Suprapubic skin (tissue), 4 donors: ENCODE data around the gene ZNF25. TPM values are rescaled to one million over a fixed set of nuclear protein-coding genes. Genes with fewer than 3 reads are reported as not detected.
"Not testable (repeated sequence)": the region's sequence is repeated elsewhere in the genome, so short reads cannot be mapped to it uniquely, and the experiment has no call there.

Experiments used
- DNase-seq, 2 donors: peaks; one replicate each; pipeline ENCODE4 v3.0.0-alpha.2; 2019; ENCODE audit warnings: low spot score in 2 of 2
- H3K27ac ChIP-seq: fragments of 200-600 bp; sonication (generic); one replicate; pipeline ENCODE4 v1.5.1; 2019
- H3K27me3 ChIP-seq: fragments of 200-600 bp; sonication (generic); one replicate; pipeline ENCODE4 v1.5.1; 2019
- H3K36me3 ChIP-seq: fragments of 200-600 bp; sonication (generic); one replicate; pipeline ENCODE4 v1.5.1; 2019
- H3K4me1 ChIP-seq: fragments of 200-600 bp; sonication (generic); one replicate; pipeline ENCODE4 v1.5.1; 2019
- H3K4me3 ChIP-seq: fragments of 200-600 bp; sonication (generic); one replicate; pipeline ENCODE4 v1.5.1; 2019; ENCODE audit warnings: mild to moderate bottlenecking
- H3K9me3 ChIP-seq: fragments of 200-600 bp; sonication (generic); one replicate; pipeline ENCODE4 v1.5.1; 2019
- EP300 ChIP-seq: sonication (generic); formaldehyde crosslinking; IDR thresholded peaks from one replicate; pipeline ENCODE4 v1.6.1; 2017; ENCODE audit warnings: antibody characterized with exemption
- POLR2A ChIP-seq, 2 donors: fragments of 450-650 bp; IDR thresholded peaks; one replicate each; pipeline ENCODE4 v1.6.1; 2017; ENCODE audit warnings: antibody characterized with exemption in 2 of 2, mild to moderate bottlenecking in 2 of 2, moderate library complexity in 2 of 2
- POLR2AphosphoS5 ChIP-seq, 3 donors: sonication (generic); formaldehyde crosslinking; IDR thresholded peaks; one replicate each; pipeline ENCODE4 v1.6.1; 2017; ENCODE audit warnings: antibody characterized with exemption in 3 of 3
- WGBS: methylation state at CpG from one replicate; pipeline ENCODE4 v1.1.5; 2018; 5-methylcytosine and 5-hydroxymethylcytosine counted together
- total RNA-seq, 4 donors: library from RNA; depleted of rRNA; stranded (reverse); fragments of >200 nt; gene quantifications; one replicate each; pipeline ENCODE4 v1.1.0, GENCODE V29; 2016
- TF ChIP-seq, protein P1 (sequence below), 2 donors: fragments of 200-600 bp in 1 of 2; fragments of 450-650 bp in 1 of 2; sonication (generic) in 1 of 2; IDR thresholded peaks; one replicate each; pipeline ENCODE4 v1.5.1; 2016 to 2019; ENCODE audit warnings: antibody characterized with exemption in 2 of 2, mild to moderate bottlenecking in 1 of 2, moderate library complexity in 1 of 2

ZNF25 gene
- 10 to 100 TPM in 1 of 4 donors, 1 to 10 TPM in 3; 5.3 to 14.0 (median 7.2) TPM for total RNA-seq

GRCh38 chr10:37976091-37976879 is at the start of gene ZNF25:
Gene ZNF25, minus strand, starts transcription at chr10:37976647. Its CDS starts 4,925 bp downstream, at chr10:37971722.
- Histone ChIP-seq H3K4me3 (peak within 1 kb of the TSS; percentile 100), H3K4me1 (peaks cover 13% of the 10 kb centered on the region), H3K36me3 (no peaks in the 10 kb centered on the region), H3K27me3 (no peaks in the 10 kb centered on the region), H3K9me3 (no peaks in the 10 kb centered on the region), H3K27ac (peak within 1 kb of the TSS; percentile 99)
- 0% methylated on average over 48 of the region's 66 CpGs for WGBS
- DNase-seq, result peak; percentile 99
- TF ChIP-seq, protein P1, sequence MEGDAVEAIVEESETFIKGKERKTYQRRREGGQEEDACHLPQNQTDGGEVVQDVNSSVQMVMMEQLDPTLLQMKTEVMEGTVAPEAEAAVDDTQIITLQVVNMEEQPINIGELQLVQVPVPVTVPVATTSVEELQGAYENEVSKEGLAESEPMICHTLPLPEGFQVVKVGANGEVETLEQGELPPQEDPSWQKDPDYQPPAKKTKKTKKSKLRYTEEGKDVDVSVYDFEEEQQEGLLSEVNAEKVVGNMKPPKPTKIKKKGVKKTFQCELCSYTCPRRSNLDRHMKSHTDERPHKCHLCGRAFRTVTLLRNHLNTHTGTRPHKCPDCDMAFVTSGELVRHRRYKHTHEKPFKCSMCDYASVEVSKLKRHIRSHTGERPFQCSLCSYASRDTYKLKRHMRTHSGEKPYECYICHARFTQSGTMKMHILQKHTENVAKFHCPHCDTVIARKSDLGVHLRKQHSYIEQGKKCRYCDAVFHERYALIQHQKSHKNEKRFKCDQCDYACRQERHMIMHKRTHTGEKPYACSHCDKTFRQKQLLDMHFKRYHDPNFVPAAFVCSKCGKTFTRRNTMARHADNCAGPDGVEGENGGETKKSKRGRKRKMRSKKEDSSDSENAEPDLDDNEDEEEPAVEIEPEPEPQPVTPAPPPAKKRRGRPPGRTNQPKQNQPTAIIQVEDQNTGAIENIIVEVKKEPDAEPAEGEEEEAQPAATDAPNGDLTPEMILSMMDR (IDR thresholded peaks at IDR 0.05), result peak; percentile 85 to 92
- peak in 2 of 3 donors; percentile 38 to 49 for TF ChIP-seq POLR2AphosphoS5 (IDR thresholded peaks at IDR 0.05)
- peak; percentile 71 to 77 for TF ChIP-seq POLR2A (IDR thresholded peaks at IDR 0.05)
- TF ChIP-seq EP300, result no peak

GRCh38 chr10:38025283-38025682 is 48.8 kb upstream of the ZNF25 start:
- no peak for TF ChIP-seq POLR2A (IDR thresholded peaks at IDR 0.05)
- TF ChIP-seq, protein P1 (IDR thresholded peaks at IDR 0.05), result no peak
- no peak for TF ChIP-seq EP300
- TF ChIP-seq POLR2AphosphoS5 (IDR thresholded peaks at IDR 0.05), result no peak
- 93% methylated on average over 3 of the region's 3 CpGs for WGBS
- Histone ChIP-seq H3K9me3 (no peaks in the 10 kb centered on the region), H3K27me3 (no peaks in the 10 kb centered on the region), H3K36me3 (peaks cover 90% of the 10 kb centered on the region), H3K4me3 (no peak overlapping the region), H3K4me1 (no peaks in the 10 kb centered on the region), H3K27ac (no peak overlapping the region)
- DNase-seq, result no peak

DNA sequence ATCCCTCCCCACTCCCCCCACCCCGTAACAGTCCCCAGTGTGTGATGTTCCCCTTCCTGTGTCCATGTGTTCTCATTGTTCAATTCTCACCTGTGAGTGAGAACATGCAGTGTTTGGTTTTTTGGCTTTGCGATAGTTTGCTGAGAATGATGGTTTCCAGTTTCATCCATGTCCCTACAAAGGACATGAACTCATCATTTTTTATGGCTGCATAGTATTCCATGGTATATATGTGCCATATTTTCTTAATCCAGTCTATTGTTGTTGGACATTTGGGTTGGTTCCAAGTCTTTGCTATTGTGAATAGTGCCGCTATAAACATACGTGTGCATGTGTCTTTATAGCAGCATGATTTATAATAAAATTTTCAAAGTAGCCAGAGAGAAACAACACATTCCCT is 42.7 kb upstream of the ZNF25 start:
- H3K27me3 ChIP-seq, DNase-seq, H3K27ac ChIP-seq, H3K4me3 ChIP-seq, H3K9me3 ChIP-seq, H3K4me1 ChIP-seq: not testable (repeated sequence)
- H3K36me3 ChIP-seq, result peaks cover 83% of the 10 kb centered on the region
- WGBS, result 50% methylated on average over 4 of the region's 4 CpGs

DNA sequence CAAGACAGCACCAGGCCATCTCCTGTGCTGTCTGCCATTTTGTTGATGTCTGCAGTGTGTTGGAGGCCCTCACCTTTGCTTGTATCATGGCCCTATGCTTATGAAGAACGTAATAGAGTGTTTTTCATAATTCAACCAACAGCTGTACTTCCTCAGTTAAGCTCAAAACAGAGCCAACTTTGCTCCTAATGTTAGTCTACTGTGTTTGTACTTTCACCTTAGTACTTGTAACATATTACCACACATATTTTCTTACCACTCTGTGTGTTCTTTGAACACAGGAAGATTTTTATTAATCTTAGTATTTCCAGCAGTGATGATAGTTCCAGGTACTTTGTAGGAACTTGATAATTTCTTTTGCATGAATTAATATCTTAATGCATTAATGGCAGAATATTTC is 39.9 kb upstream of the ZNF25 start:
- H3K9me3 ChIP-seq, result no peaks in the 10 kb centered on the region
- H3K4me1 ChIP-seq, result peaks cover 6% of the 10 kb centered on the region
- no peak overlapping the region for H3K4me3 ChIP-seq
- TF ChIP-seq POLR2A (IDR thresholded peaks at IDR 0.05), result no peak
- TF ChIP-seq EP300, result no peak
- TF ChIP-seq, protein P1 (IDR thresholded peaks at IDR 0.05), result no peak
- no peak for TF ChIP-seq POLR2AphosphoS5 (IDR thresholded peaks at IDR 0.05)
- DNase-seq, result no peak
- H3K27me3 ChIP-seq, result no peaks in the 10 kb centered on the region
- no peak overlapping the region for H3K27ac ChIP-seq
- 91% methylated on average over 1 of the region's 1 CpG for WGBS
- peaks cover 69% of the 10 kb centered on the region for H3K36me3 ChIP-seq

DNA sequence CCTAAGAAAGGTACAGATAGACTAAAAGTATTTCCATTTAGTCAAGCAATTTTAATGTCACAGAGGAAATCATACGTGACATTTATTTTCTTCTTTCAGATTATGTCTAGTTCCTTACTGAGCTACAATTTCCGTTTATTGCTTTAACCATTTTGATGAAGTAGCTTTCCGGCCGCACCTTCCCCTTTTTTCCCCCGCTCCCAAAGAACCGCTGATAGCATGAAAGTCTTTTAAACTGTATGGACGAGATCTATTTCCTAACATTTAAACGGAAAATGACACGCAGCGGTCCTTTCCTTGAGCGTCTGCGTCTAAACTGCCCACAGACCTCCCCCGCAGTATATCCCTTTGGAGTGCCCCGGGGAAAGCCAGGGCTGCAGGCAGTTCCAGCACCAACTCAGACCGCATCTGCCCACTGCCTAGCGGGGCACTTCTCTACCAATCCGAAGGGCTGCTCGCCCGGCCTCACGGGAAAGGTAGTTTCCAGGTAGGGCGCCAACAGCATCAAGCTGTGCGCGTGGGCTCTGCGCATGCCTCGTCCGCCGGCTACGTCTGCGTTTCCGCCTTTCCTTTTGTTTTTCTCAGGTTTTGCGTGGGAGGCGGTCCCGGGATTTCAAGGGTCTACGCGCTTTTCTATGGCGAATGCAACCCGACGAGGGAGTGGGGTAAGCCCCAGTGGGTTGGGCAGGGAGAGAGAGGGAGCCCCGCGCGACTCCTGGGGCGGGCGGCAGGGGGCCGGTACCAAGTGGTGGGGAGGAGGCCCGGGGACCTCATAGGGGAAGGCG is 33.9 kb upstream of the ZNF25 start, which contains the start of gene ZNF33A:
TSS of gene ZNF33A (plus strand) at position 557 of the 785 bp plus-strand sequence. CDS start 1,667 bp downstream, outside the sequence.
- WGBS, result under 1% methylated on average over 37 of the region's 46 CpGs
- peak within 1 kb of the TSS; percentile 69 for H3K4me3 ChIP-seq
- H3K36me3 ChIP-seq, result peaks cover 13% of the 10 kb centered on the region
- no peak for TF ChIP-seq POLR2AphosphoS5 (IDR thresholded peaks at IDR 0.05)
- no peak for TF ChIP-seq EP300
- TF ChIP-seq, protein P1 (IDR thresholded peaks at IDR 0.05), result no peak
- peak in 1 of 2 donors; percentile 28 for TF ChIP-seq POLR2A (IDR thresholded peaks at IDR 0.05)
- peak within 1 kb of the TSS; percentile 98 for H3K27ac ChIP-seq
- DNase-seq, result peak; percentile 91 to 95
- H3K27me3 ChIP-seq, result no peaks in the 10 kb centered on the region
- no peaks in the 10 kb centered on the region for H3K9me3 ChIP-seq
- H3K4me1 ChIP-seq, result peaks cover 12% of the 10 kb centered on the region
